T-cell (primary cell): ENCODE measurements around the gene IFIH1. TPM values are rescaled to one million over a fixed set of nuclear protein-coding genes. Genes with fewer than 3 reads are reported as not detected.

Experiments used
- ATAC-seq, 4 experiments: fragments of 200-7000 bp in 3 of 4; fragments of 150-1000 bp in 1 of 4; cut with Tn5 transposase; replicated peaks in 1 of 4; 1 replicate in 3 of 4; 2 replicates in 1 of 4; pipeline ENCODE4 v1.10.0; 2021; ENCODE audit warnings: moderate library complexity in 3 of 4, mild to moderate bottlenecking in 2 of 4, moderate number of reproducible peaks in 1 of 4
- CTCF ChIA-PET, 2 donors: fragments of 300-600 bp; sonication (Branson Sonifier 250); formaldehyde crosslinking; loops; one replicate each; lab custom pipeline; 2022; ENCODE audit warnings: antibody characterized with exemption in 2 of 2; lab: Charles Lee
- POLR2A ChIA-PET, 2 donors: fragments of 300-600 bp; sonication (Branson Sonifier 250); formaldehyde crosslinking; loops; one replicate each; lab custom pipeline; 2022; ENCODE audit warnings: antibody characterized with exemption in 2 of 2; lab: Charles Lee
- DNase-seq, 35 experiments: peaks; one replicate each; pipeline versions ENCODE4 v3.0.0 to v3.0.0-alpha.2; 2013 to 2023
- H3K27ac ChIP-seq: one replicate; pipeline ENCODE4 v1.5.1; 2013; ENCODE audit warnings: low read length
- H3K27me3 ChIP-seq, 2 experiments: replicated peaks in 1 of 2; 1 replicate in 1 of 2; 2 replicates in 1 of 2; pipeline versions ENCODE4 v1.6.1 to v1.7.0; 2013; ENCODE audit warnings: low read length in 1 of 2, mixed read lengths in 1 of 2; ENCODE audit not compliant: control insufficient read depth in 2 of 2, insufficient read depth in 2 of 2; ENCODE audit errors: extremely low read depth in 1 of 2
- H3K36me3 ChIP-seq, 2 donors: 1 replicate in 1 of 2; 2 replicates in 1 of 2; pipeline versions ENCODE4 v1.6.1 to v1.7.0; 2013; ENCODE audit warnings: low read length in 1 of 2; ENCODE audit not compliant: control insufficient read depth in 2 of 2, insufficient read depth in 1 of 2; ENCODE audit errors: extremely low read depth in 1 of 2
- H3K4me1 ChIP-seq, 2 experiments: 1 replicate in 1 of 2; 2 replicates in 1 of 2; pipeline versions ENCODE4 v1.6.1 to v1.7.0; 2013; ENCODE audit warnings: low read length in 2 of 2, mixed read lengths in 1 of 2; ENCODE audit not compliant: insufficient read depth in 2 of 2, control insufficient read depth in 1 of 2; ENCODE audit errors: extremely low read depth in 1 of 2
- H3K4me3 ChIP-seq, 2 donors: 1 replicate in 1 of 2; 2 replicates in 1 of 2; pipeline versions ENCODE4 v1.5.1 to v1.7.0; 2013; ENCODE audit warnings: mild to moderate bottlenecking in 2 of 2, low read length in 1 of 2, moderate library complexity in 1 of 2; ENCODE audit not compliant: control insufficient read depth in 1 of 2; ENCODE audit errors: extremely low read depth in 1 of 2
- H3K9me3 ChIP-seq: 2 replicates; pipeline ENCODE4 v1.7.0; 2013
- H3K27ac Mint-ChIP-seq, 2 donors: one replicate each; pipeline ENCODE4 v1.8.0; 2020 to 2021; ENCODE audit warnings: mild to moderate bottlenecking in 2 of 2, mixed read lengths in 2 of 2
- H3K27me3 Mint-ChIP-seq, 2 donors: one replicate each; pipeline ENCODE4 v1.8.0; 2021 to 2022; ENCODE audit warnings: mixed read lengths in 2 of 2
- H3K36me3 Mint-ChIP-seq: one replicate; pipeline ENCODE4 v1.8.0; 2021; ENCODE audit warnings: mixed read lengths
- H3K4me1 Mint-ChIP-seq, 3 donors: one replicate each; pipeline ENCODE4 v1.8.0; 2020 to 2022; ENCODE audit warnings: mixed read lengths in 3 of 3, mild to moderate bottlenecking in 1 of 3
- H3K4me3 Mint-ChIP-seq, 3 donors: one replicate each; pipeline ENCODE4 v1.8.0; 2020 to 2022; ENCODE audit warnings: mild to moderate bottlenecking in 3 of 3, mixed read lengths in 3 of 3, moderate library complexity in 3 of 3
- H3K9me3 Mint-ChIP-seq, 3 donors: one replicate each; pipeline ENCODE4 v1.8.0; 2020 to 2022; ENCODE audit warnings: mixed read lengths in 3 of 3
- WGBS: methylation state at CpG from one replicate; pipeline ENCODE4 v1.1.5; 2013; ENCODE audit warnings: missing lambda C conversion rate; ENCODE audit not compliant: insufficient coverage; 5-methylcytosine and 5-hydroxymethylcytosine counted together
- total RNA-seq, 35 experiments: library from RNA in 6 of 35; stranded (reverse) in 6 of 35; fragments of 120-200 nt in 1 of 35; gene quantifications; one replicate each; pipeline versions ENCODE4 v1.2.1 to v1.2.4 and lab custom pipeline; 2013 to 2026

Gene IFIH1
- total RNA-seq, 5 donors from 2014 or later (not counting 1 experiment from before 2014, with no cell fraction given), result 25.1 to 34.1 (median 29.2) TPM

DNA sequence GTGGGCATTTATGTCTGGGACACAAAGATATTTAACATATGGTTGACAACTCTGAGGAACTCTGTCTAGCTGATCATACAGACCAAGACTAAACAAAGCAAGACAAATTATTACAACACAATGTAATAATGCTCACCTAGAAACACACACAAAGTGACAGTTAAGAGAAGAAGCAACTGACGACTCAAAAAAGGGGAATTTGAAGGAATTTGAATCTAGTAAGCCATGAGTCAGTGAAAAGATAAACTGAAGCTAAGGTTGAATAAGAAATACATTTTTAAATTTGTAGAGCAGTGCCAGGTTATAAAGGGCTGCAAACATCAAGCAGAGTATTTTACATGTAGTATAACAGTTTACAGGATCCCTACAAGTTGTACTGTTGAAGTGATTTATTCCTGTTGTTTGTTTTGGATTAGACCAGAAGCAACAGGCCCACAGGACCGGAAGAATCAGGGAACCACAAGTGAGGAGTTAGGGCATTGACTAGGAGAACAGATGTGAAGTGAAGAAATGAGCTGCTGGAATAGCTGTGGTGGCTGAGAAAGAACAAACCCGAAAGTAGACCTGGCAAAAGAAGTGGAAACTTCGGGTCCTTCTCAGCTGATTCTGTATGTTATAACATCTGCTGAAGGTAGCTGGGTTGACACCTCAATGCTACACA, 35.6 kb downstream of the IFIH1 start:
- no peaks in the 10 kb centered on the region for H3K9me3 Mint-ChIP-seq
- DNase-seq, result no peak
- no peak overlapping the region for H3K27ac Mint-ChIP-seq
- H3K9me3 ChIP-seq, result no peaks in the 10 kb centered on the region
- peaks cover 0 to 72% of the 10 kb centered on the region in 2 donors for H3K36me3 ChIP-seq
- peaks cover 74% of the 10 kb centered on the region for H3K36me3 Mint-ChIP-seq
- CTCF ChIA-PET, result interaction anchor here (0.6 to 2.4 kb wide), 3 partner anchors 15 to 1051 kb away, joined by 3 to 8 read pairs (median 3); no protein-coding TSS in a partner anchor
- no peaks in the 10 kb centered on the region for H3K4me1 Mint-ChIP-seq
- H3K4me3 ChIP-seq, result no peak overlapping the region
- H3K4me3 Mint-ChIP-seq, result no peak overlapping the region
- no peaks in the 10 kb centered on the region for H3K4me1 ChIP-seq
- no peak for ATAC-seq
- no peaks in the 10 kb centered on the region for H3K27me3 ChIP-seq
- H3K27me3 Mint-ChIP-seq, result no peaks in the 10 kb centered on the region
- H3K27ac ChIP-seq, result no peak overlapping the region
- POLR2A ChIA-PET, result no interaction called here
- 75% methylated on average over 1 of the region's 4 CpGs for WGBS

DNA sequence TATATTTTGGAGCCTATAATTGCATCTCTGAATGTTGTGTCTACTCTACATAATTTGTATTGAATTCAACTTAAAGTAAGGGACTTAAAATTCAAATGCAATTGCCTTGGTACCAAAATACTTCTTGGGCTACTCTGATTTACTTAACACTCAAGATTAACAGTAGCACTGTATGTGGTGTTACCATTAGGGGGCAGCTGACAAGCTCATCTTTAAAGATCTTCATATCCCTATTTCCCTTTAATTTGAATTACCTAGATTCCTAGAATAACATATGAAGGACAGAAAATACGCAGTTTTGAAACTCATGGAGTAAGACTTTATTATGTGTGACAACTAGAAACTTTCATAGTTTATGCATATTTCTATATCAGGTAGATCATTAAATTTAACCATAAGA, 37.8 kb downstream of the IFIH1 start:
- ChIA-PET POLR2A (no interaction called here), CTCF (interaction anchor here in 1 of 2 donors (0.5 kb wide), 1 partner anchor 1055 kb away, joined by 3 read pairs; no protein-coding TSS in a partner anchor)
- Histone ChIP-seq H3K36me3 (peaks cover 0 to 72% of the 10 kb centered on the region in 2 donors), H3K9me3 (no peaks in the 10 kb centered on the region), H3K27me3 (no peaks in the 10 kb centered on the region), H3K4me1 (no peaks in the 10 kb centered on the region), H3K4me3 (no peak overlapping the region), H3K27ac (no peak overlapping the region)
- Mint-ChIP-seq H3K27me3 (no peaks in the 10 kb centered on the region), H3K9me3 (no peaks in the 10 kb centered on the region), H3K36me3 (peaks cover 82% of the 10 kb centered on the region), H3K4me3 (no peak overlapping the region), H3K4me1 (no peaks in the 10 kb centered on the region), H3K27ac (no peak overlapping the region)
- DNase-seq, result no peak
- no CpG with 5 or more reads among the region's 1 CpG for WGBS
- no peak for ATAC-seq

DNA sequence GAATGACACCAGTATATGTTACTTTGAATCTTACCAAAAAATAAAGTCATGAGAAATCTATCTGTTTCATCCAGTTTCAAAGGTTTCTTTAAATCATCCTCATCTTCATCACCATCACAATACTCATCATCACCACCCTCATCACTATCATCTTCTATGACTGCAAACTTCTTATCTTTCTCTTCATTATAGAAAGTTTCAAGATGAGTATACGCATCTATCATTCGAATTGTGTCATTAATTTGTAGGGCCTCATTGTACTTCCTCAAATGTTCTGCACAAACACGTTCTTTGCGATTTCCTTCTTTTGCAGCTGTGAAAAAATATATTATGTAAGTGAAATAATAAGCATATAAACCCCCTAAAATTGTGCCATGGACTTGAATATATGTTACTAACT, 41.1 kb downstream of the IFIH1 start:
- DNase-seq (no peak), ATAC-seq (no peak)
- H3K9me3 Mint-ChIP-seq, result no peaks in the 10 kb centered on the region
- peaks cover 74% of the 10 kb centered on the region for H3K36me3 Mint-ChIP-seq
- no peak overlapping the region for H3K27ac Mint-ChIP-seq
- H3K4me1 Mint-ChIP-seq, result no peaks in the 10 kb centered on the region
- no CpG with 5 or more reads among the region's 4 CpGs for WGBS
- H3K27me3 ChIP-seq, result no peaks in the 10 kb centered on the region
- H3K9me3 ChIP-seq, result no peaks in the 10 kb centered on the region
- H3K4me3 ChIP-seq, result no peak overlapping the region
- POLR2A ChIA-PET, result no interaction called here
- H3K27ac ChIP-seq, result no peak overlapping the region
- no peaks in the 10 kb centered on the region for H3K27me3 Mint-ChIP-seq
- H3K36me3 ChIP-seq, result peaks cover 0 to 63% of the 10 kb centered on the region in 2 donors
- CTCF ChIA-PET, result no interaction called here
- H3K4me3 Mint-ChIP-seq, result no peak overlapping the region
- no peaks in the 10 kb centered on the region for H3K4me1 ChIP-seq

DNA sequence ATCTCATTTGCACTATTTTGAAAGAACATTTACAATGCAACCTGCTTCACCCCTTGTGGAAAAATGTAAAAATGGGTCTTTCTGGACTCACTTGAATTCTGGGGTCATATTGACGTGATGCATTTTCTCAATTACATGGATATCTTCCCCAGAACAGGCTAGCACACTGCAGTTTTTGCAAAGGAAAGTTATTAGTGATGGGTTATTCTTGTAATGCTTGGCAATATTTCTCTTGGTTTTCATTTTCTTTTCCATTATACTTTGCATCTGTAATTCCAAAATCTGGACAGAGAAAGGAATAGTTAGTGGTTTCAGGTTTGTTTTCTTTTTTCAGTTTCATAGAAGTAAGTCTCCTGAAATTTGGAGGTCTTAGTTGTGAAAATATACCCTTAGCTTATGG, 50.5 kb downstream of the IFIH1 start:
- H3K9me3 ChIP-seq, result no peaks in the 10 kb centered on the region
- no peak overlapping the region for H3K4me3 Mint-ChIP-seq
- H3K27me3 ChIP-seq, result no peaks in the 10 kb centered on the region
- H3K4me1 ChIP-seq, result no peaks in the 10 kb centered on the region
- POLR2A ChIA-PET, result no interaction called here
- peaks cover 68% of the 10 kb centered on the region for H3K36me3 Mint-ChIP-seq
- DNase-seq, result no peak
- no peak overlapping the region for H3K4me3 ChIP-seq
- WGBS, result no CpG with 5 or more reads among the region's 1 CpG
- ATAC-seq, result no peak
- peaks cover 5 to 41% of the 10 kb centered on the region in 2 donors for H3K36me3 ChIP-seq
- H3K9me3 Mint-ChIP-seq, result peaks cover 0 to 3% (median under 1%) of the 10 kb centered on the region in 3 donors
- no peak overlapping the region for H3K27ac Mint-ChIP-seq
- CTCF ChIA-PET, result no interaction called here
- H3K4me1 Mint-ChIP-seq, result no peaks in the 10 kb centered on the region
- no peak overlapping the region for H3K27ac ChIP-seq
- H3K27me3 Mint-ChIP-seq, result no peaks in the 10 kb centered on the region

DNA sequence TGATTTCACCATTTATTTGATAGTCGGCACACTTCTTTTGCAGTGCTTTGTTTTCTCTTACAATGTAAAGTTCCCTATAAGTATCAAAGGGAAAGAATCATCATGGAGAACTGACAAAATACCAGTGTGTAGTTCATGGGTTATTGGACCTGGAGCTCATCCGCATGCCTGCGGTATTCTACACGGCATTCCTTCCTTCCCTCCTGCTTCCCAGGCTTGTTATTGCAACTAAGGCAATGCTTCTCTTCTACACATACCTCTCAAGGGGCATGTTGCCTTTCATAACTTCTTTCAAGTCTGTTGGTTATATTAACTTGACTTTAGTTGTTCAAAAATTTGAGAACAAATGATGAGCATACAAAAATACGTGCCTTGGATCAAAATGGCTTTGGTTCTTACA, 51.0 kb downstream of the IFIH1 start:
- Histone ChIP-seq H3K36me3 (peaks cover 5 to 40% of the 10 kb centered on the region in 2 donors), H3K27me3 (no peaks in the 10 kb centered on the region), H3K4me1 (no peaks in the 10 kb centered on the region), H3K27ac (no peak overlapping the region), H3K9me3 (no peaks in the 10 kb centered on the region), H3K4me3 (no peak overlapping the region)
- POLR2A ChIA-PET, result no interaction called here
- DNase-seq (no peak), ATAC-seq (no peak)
- H3K36me3 Mint-ChIP-seq, result peaks cover 67% of the 10 kb centered on the region
- WGBS, result no CpG with 5 or more reads among the region's 5 CpGs
- peaks cover 0 to 5% (median 2%) of the 10 kb centered on the region in 3 donors for H3K9me3 Mint-ChIP-seq
- peaks cover 0 to 1% (median 0%) of the 10 kb centered on the region in 3 donors for H3K4me1 Mint-ChIP-seq
- CTCF ChIA-PET, result no interaction called here
- H3K27ac Mint-ChIP-seq, result no peak overlapping the region
- H3K27me3 Mint-ChIP-seq, result no peaks in the 10 kb centered on the region
- H3K4me3 Mint-ChIP-seq, result no peak overlapping the region

DNA sequence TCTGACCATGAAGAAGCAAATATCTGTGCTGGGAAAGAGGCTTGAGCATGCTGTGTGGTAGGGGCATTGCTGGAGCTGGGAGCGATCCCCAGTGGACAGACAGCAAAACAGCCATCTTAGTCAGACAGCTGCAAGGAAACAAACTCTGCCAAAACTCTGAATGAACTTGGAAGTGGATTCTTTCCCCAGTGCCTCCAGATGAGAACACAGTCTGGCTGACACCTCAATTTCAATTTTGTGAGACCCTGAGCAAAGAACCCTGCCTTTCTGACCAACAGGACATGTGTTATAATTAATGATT, 52.1 kb downstream of the IFIH1 start:
- H3K4me1 Mint-ChIP-seq, result peaks cover 6 to 8% (median 7%) of the 10 kb centered on the region in 3 donors
- ATAC-seq (no peak), DNase-seq (no peak)
- H3K36me3 Mint-ChIP-seq, result peaks cover 56% of the 10 kb centered on the region
- Histone ChIP-seq H3K4me1 (peaks cover 0 to 3% of the 10 kb centered on the region in 2 experiments), H3K9me3 (no peaks in the 10 kb centered on the region), H3K4me3 (no peak overlapping the region), H3K27me3 (no peaks in the 10 kb centered on the region), H3K27ac (no peak overlapping the region), H3K36me3 (peaks cover 5 to 30% of the 10 kb centered on the region in 2 donors)
- ChIA-PET CTCF (no interaction called here), POLR2A (no interaction called here)
- WGBS, result 86% methylated on average over 1 of the region's 1 CpG
- H3K27ac Mint-ChIP-seq, result no peak overlapping the region
- H3K4me3 Mint-ChIP-seq, result no peak overlapping the region
- peaks cover 0 to 5% (median 2%) of the 10 kb centered on the region in 3 donors for H3K9me3 Mint-ChIP-seq
- H3K27me3 Mint-ChIP-seq, result no peaks in the 10 kb centered on the region
